ENCODE results near the gene MGAT5.

DNA sequence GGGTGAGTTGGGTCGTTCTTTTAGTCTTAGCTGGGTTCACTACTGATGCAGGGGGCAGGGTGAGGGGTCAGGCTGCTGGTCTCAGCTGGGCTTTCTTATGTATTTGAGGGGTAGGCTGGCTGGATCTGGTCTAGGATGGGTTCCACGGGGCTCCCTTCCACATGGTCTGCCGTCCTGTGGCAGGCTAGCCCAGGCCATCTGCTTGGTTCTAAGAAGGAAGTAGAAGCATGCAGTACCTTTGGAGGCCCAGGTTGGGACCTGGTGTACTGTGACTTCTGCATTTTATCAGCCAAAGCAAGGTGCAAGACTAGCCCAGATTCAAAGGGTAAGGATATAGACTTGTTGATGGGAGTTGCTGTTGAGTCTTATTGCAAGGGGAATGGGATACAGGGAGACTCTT, 35.5 kb upstream of the MGAT5 start:
- TF ChIP-seq, protein P1, sequence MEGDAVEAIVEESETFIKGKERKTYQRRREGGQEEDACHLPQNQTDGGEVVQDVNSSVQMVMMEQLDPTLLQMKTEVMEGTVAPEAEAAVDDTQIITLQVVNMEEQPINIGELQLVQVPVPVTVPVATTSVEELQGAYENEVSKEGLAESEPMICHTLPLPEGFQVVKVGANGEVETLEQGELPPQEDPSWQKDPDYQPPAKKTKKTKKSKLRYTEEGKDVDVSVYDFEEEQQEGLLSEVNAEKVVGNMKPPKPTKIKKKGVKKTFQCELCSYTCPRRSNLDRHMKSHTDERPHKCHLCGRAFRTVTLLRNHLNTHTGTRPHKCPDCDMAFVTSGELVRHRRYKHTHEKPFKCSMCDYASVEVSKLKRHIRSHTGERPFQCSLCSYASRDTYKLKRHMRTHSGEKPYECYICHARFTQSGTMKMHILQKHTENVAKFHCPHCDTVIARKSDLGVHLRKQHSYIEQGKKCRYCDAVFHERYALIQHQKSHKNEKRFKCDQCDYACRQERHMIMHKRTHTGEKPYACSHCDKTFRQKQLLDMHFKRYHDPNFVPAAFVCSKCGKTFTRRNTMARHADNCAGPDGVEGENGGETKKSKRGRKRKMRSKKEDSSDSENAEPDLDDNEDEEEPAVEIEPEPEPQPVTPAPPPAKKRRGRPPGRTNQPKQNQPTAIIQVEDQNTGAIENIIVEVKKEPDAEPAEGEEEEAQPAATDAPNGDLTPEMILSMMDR (IDR thresholded peaks at IDR 0.05) = no peak
- TF ChIP-seq EP300 (IDR thresholded peaks at IDR 0.05) = no peak
